B cell (primary cell): ENCODE measurements around the gene CDKAL1. TPM values are rescaled to one million over a fixed set of nuclear protein-coding genes. Genes with fewer than 3 reads are reported as not detected.

Experiments used
- ATAC-seq: fragments of 200-7000 bp; cut with Tn5 transposase; one replicate; pipeline ENCODE4 v1.10.0; 2021; ENCODE audit warnings: low read depth, mild to moderate bottlenecking, moderate number of reproducible peaks, moderate library complexity
- CTCF ChIA-PET: fragments of 350-600 bp; sonication (Branson Sonifier 250); formaldehyde crosslinking; loops from one replicate; lab custom pipeline; 2021; ENCODE audit warnings: antibody characterized with exemption, inconsistent platforms; lab: Charles Lee
- POLR2A ChIA-PET: fragments of 350-600 bp; sonication (Branson Sonifier 250); formaldehyde crosslinking; loops from one replicate; lab custom pipeline; 2021; ENCODE audit warnings: antibody characterized with exemption; lab: Charles Lee
- DNase-seq: peaks from one replicate; pipeline ENCODE4 v3.0.0; 2013
- H2AFZ ChIP-seq: 2 replicates; pipeline ENCODE4 v1.6.1; 2012; ENCODE audit warnings: mild to moderate bottlenecking, low read depth, low read length; ENCODE audit not compliant: insufficient read depth, poor library complexity, severe bottlenecking
- H3K27ac ChIP-seq, 2 donors: 1 replicate in 1 of 2; 2 replicates in 1 of 2; pipeline ENCODE4 v1.5.1; 2012 to 2013; ENCODE audit warnings: low read length in 2 of 2, mild to moderate bottlenecking in 2 of 2, moderate library complexity in 1 of 2
- H3K27me3 ChIP-seq, 4 experiments: fragments of 200-600 bp in 1 of 4; sonication (generic) in 1 of 4; replicated peaks in 1 of 4; 1 replicate in 2 of 4; 2 replicates in 2 of 4; pipeline versions ENCODE4 v1.6.1 to v1.7.0; 2013 to 2016; ENCODE audit warnings: low read length in 3 of 4, mild to moderate bottlenecking in 2 of 4, mixed read lengths in 1 of 4, moderate library complexity in 1 of 4; ENCODE audit not compliant: insufficient read depth in 4 of 4, control insufficient read depth in 3 of 4; ENCODE audit errors: control extremely low read depth in 1 of 4
- H3K36me3 ChIP-seq, 2 experiments: replicated peaks in 1 of 2; 1 replicate in 1 of 2; 2 replicates in 1 of 2; pipeline versions ENCODE4 v1.6.1 to v1.7.1; 2013; ENCODE audit warnings: low read length in 1 of 2; ENCODE audit not compliant: insufficient read depth in 2 of 2, control insufficient read depth in 1 of 2; ENCODE audit errors: control extremely low read depth in 1 of 2, extremely low read depth in 1 of 2
- H3K4me1 ChIP-seq, 2 donors: fragments of 200-600 bp in 1 of 2; sonication (generic) in 1 of 2; 1 replicate in 1 of 2; 2 replicates in 1 of 2; pipeline versions ENCODE4 v1.5.1 to v1.6.1; 2013 to 2017; ENCODE audit warnings: low read length in 2 of 2; ENCODE audit not compliant: control insufficient read depth in 2 of 2, insufficient read depth in 2 of 2
- H3K4me2 ChIP-seq: replicated peaks from 2 replicates; pipeline ENCODE3; 2012; ENCODE audit warnings: mild to moderate bottlenecking, low read depth, low read length; ENCODE audit not compliant: poor library complexity, severe bottlenecking
- H3K4me3 ChIP-seq, 5 experiments: fragments of 200-600 bp in 1 of 5; sonication (generic) in 1 of 5; 1 replicate in 3 of 5; 2 replicates in 2 of 5; pipeline versions ENCODE4 v1.5.1 to v1.7.0; 2011 to 2016; ENCODE audit warnings: low read length in 4 of 5, mild to moderate bottlenecking in 4 of 5, low read depth in 2 of 5, control low read depth in 1 of 5, moderate library complexity in 1 of 5; ENCODE audit not compliant: insufficient read depth in 1 of 5; ENCODE audit errors: control extremely low read depth in 1 of 5, extremely low read depth in 1 of 5
- H3K79me2 ChIP-seq: fragments of 200-600 bp; sonication (generic); one replicate; pipeline ENCODE4 v1.6.0; 2016; ENCODE audit warnings: low read length; ENCODE audit not compliant: control insufficient read depth, insufficient read depth
- H3K9ac ChIP-seq: fragments of 200-600 bp; sonication (generic); 2 replicates; pipeline ENCODE4 v1.6.1; 2017; ENCODE audit warnings: mild to moderate bottlenecking, low read length, moderate library complexity
- H3K9me3 ChIP-seq, 3 donors: one replicate each; pipeline versions ENCODE4 v1.6.1 to v1.7.1; 2013; ENCODE audit warnings: low read length in 2 of 3; ENCODE audit not compliant: control insufficient read depth in 2 of 3, insufficient read depth in 1 of 3; ENCODE audit errors: control extremely low read depth in 1 of 3
- H4K20me1 ChIP-seq: 2 replicates; pipeline ENCODE4 v1.6.0; 2012; ENCODE audit warnings: mild to moderate bottlenecking, low read length; ENCODE audit not compliant: insufficient read depth, control insufficient read depth, poor library complexity, severe bottlenecking
- H3K27ac Mint-ChIP-seq: one replicate; pipeline ENCODE4 v1.8.0; 2021; ENCODE audit warnings: mixed read lengths
- H3K27me3 Mint-ChIP-seq: one replicate; pipeline ENCODE4 v1.8.0; 2021; ENCODE audit warnings: mixed read lengths
- H3K4me1 Mint-ChIP-seq: one replicate; pipeline ENCODE4 v1.8.0; 2021; ENCODE audit warnings: mixed read lengths
- H3K4me3 Mint-ChIP-seq: one replicate; pipeline ENCODE4 v1.8.0; 2021; ENCODE audit warnings: mixed read lengths
- H3K9me3 Mint-ChIP-seq: one replicate; pipeline ENCODE4 v1.8.0; 2022; ENCODE audit warnings: mixed read lengths; ENCODE audit not compliant: insufficient read depth
- CTCF ChIP-seq: fragments of 200-600 bp; IDR thresholded peaks from one replicate; pipeline ENCODE4 v1.8.0; 2022; ENCODE audit warnings: antibody characterized with exemption, mild to moderate bottlenecking
- EZH2 ChIP-seq: IDR thresholded peaks from 2 replicates; pipeline ENCODE4 v1.6.1; 2012; ENCODE audit warnings: borderline replicate concordance, low read depth, mild to moderate bottlenecking, moderate library complexity, low read length; ENCODE audit not compliant: insufficient read depth, poor library complexity, severe bottlenecking
- WGBS: methylation state at CpG from one replicate; pipeline ENCODE4 v1.1.5; 2013; ENCODE audit warnings: missing lambda C conversion rate; ENCODE audit not compliant: insufficient coverage; 5-methylcytosine and 5-hydroxymethylcytosine counted together
- intact Hi-C: fragments of 100-400 bp; cut with micrococcal nuclease; formaldehyde crosslinking; loops from one replicate; pipeline ENCODE4 v1.10.0; 2022
- polyA plus RNA-seq: library from polyadenylated mRNA; depleted of rRNA; stranded (reverse); fragments of >200 nt; gene quantifications from 2 replicates; pipeline ENCODE4 v1.2.3, GENCODE V29; 2012
- total RNA-seq, 2 donors: library from RNA; stranded (reverse); fragments of 120-200 nt in 1 of 2; gene quantifications; 1 replicate in 1 of 2; 2 replicates in 1 of 2; pipeline versions ENCODE4 v1.2.3 to v1.2.4, GENCODE V29; 2013 to 2022

Gene CDKAL1
- total and polyA plus RNA-seq, 2 donors (not counting 1 experiment from before 2014, with no cell fraction given) = 6.1 to 33.3 TPM

GRCh38 chr6:20583444-20583800 is 49.2 kb downstream of the CDKAL1 start:
- Mint-ChIP-seq H3K9me3 (no peaks in the 10 kb centered on the region), H3K4me3 (no peak overlapping the region), H3K4me1 (peaks cover 7% of the 10 kb centered on the region), H3K27ac (no peak overlapping the region), H3K27me3 (no peaks in the 10 kb centered on the region)
- TF ChIP-seq EZH2 (no peak), CTCF (no peak)
- Histone ChIP-seq H3K4me2 (no peak overlapping the region), H3K4me1 (no peaks in the 10 kb centered on the region), H3K9ac (no peak overlapping the region), H3K36me3 (peaks cover 2 to 17% of the 10 kb centered on the region in 2 experiments), H4K20me1 (no peaks in the 10 kb centered on the region), H3K4me3 (no peak overlapping the region), H3K79me2 (no peaks in the 10 kb centered on the region), H3K27ac (no peak overlapping the region), H3K9me3 (no peaks in the 10 kb centered on the region), H3K27me3 (no peaks in the 10 kb centered on the region), H2AFZ (no peak overlapping the region)
- 100% methylated on average over 1 of the region's 3 CpGs for WGBS
- no peak for ATAC-seq
- intact Hi-C loops = no loop called here
- POLR2A ChIA-PET = no interaction called here
- DNase-seq = no peak
- CTCF ChIA-PET = no interaction called here

GRCh38 chr6:20584100-20584731 is 50.0 kb downstream of the CDKAL1 start:
- ATAC-seq (no peak), DNase-seq (no peak)
- TF ChIP-seq CTCF = no peak
- TF ChIP-seq EZH2 = no peak
- Mint-ChIP-seq H3K9me3 (no peaks in the 10 kb centered on the region), H3K4me3 (no peak overlapping the region), H3K27ac (no peak overlapping the region), H3K4me1 (peaks cover 9% of the 10 kb centered on the region), H3K27me3 (no peaks in the 10 kb centered on the region)
- 79% methylated on average over 2 of the region's 2 CpGs for WGBS
- intact Hi-C loops = no loop called here
- H4K20me1 ChIP-seq = no peaks in the 10 kb centered on the region
- peaks cover 0 to 13% of the 10 kb centered on the region in 2 experiments for H3K36me3 ChIP-seq
- H3K79me2 ChIP-seq = no peaks in the 10 kb centered on the region
- no peak overlapping the region for H3K27ac ChIP-seq
- H3K9ac ChIP-seq = no peak overlapping the region
- H3K27me3 ChIP-seq = no peaks in the 10 kb centered on the region
- ChIA-PET CTCF (no interaction called here), POLR2A (no interaction called here)
- H3K4me3 ChIP-seq = no peak overlapping the region
- H3K4me2 ChIP-seq = no peak overlapping the region
- no peaks in the 10 kb centered on the region for H3K9me3 ChIP-seq
- no peak overlapping the region for H2AFZ ChIP-seq
- peaks cover 0 to 3% of the 10 kb centered on the region in 2 donors for H3K4me1 ChIP-seq
